ENCODE results near the gene KDM5B. TPM values are rescaled to one million over a fixed set of nuclear protein-coding genes. Genes with fewer than 3 reads are reported as not detected.

The KDM5B gene
- total and polyA plus RNA-seq, 2 of the 8 experiments (the other 6 are each of a cell fraction or from before 2014, with no cell fraction given): 73.3 to 210 TPM

GRCh38 chr1:202709276-202710041 is 98.8 kb downstream of the KDM5B start (continued):
- TF ChIP-seq MAFK (IDR thresholded peaks at IDR 0.05; ENCODE audit: low read depth, low read length): peak; percentile 92
- TF ChIP-seq EP300 (IDR thresholded peaks at IDR 0.05; ENCODE audit: borderline replicate concordance in 1 of 2, low read depth in 2 of 2, low read length in 2 of 2): no peak
- TF ChIP-seq CEBPB (IDR thresholded peaks at IDR 0.05; ENCODE audit: low read depth, low read length): no peak
- TF ChIP-seq SP4 (IDR thresholded peaks at IDR 0.05; ENCODE audit: low read length): no peak
- 0 out of 2 replicates have a peak, but pooled peaks have one; percentile 9 for TF ChIP-seq TAF1 (IDR thresholded peaks at IDR 0.05; ENCODE audit: low read depth, low read length)
- no peak for TF ChIP-seq GABPA (IDR thresholded peaks at IDR 0.05; ENCODE audit: borderline replicate concordance, insufficient read depth, low read length)
- TF ChIP-seq PHF8 (conservative IDR thresholded peaks at IDR 0.05; ENCODE audit: low read depth, low read length): no peak
- TF ChIP-seq SP1 (IDR thresholded peaks at IDR 0.05; ENCODE audit: low read depth, low read length): no peak
- TF ChIP-seq SIN3A (conservative IDR thresholded peaks at IDR 0.05 in 1 of 2, IDR thresholded peaks at IDR 0.05 in 1 of 2; ENCODE audit: low read depth in 1 of 2, low read length in 2 of 2): 0 out of 4 replicates have a peak, but pooled peaks of 1 of the 2 experiments have one; percentile 15
- TF ChIP-seq FOSL1 (IDR thresholded peaks at IDR 0.05; ENCODE audit: insufficient read depth, low read depth, low read length): no peak
- TF ChIP-seq MAX (IDR thresholded peaks at IDR 0.05): no peak
- TF ChIP-seq ASH2L (IDR thresholded peaks at IDR 0.05; ENCODE audit: low read length): no peak

All from H1 (cell line).